ENCODE results near the gene PSMD3. TPM values are rescaled to one million over a fixed set of nuclear protein-coding genes. Genes with fewer than 3 reads are reported as not detected.
"Not testable (repeated sequence)": the region's sequence is repeated elsewhere in the genome, so short reads cannot be mapped to it uniquely, and the experiment has no call there.

The PSMD3 gene
- total and polyA plus RNA-seq, 9 of the 15 experiments (the other 6 are each of a cell fraction or from before 2014, with no cell fraction given), result 2.0 to 251 (median 135) TPM

GRCh38 chr17:40005520-40005919 is 24.9 kb downstream of the PSMD3 start (continued):
- TF ChIP-seq CHAMP1 (IDR thresholded peaks at IDR 0.05) (no peak), ZBTB1 (CRISPR knock-in tag; IDR thresholded peaks at IDR 0.05; ENCODE audit: borderline replicate concordance, low read depth) (no peak), GTF2A2 (tag; IDR thresholded peaks at IDR 0.05) (no peak), XRCC3 (IDR thresholded peaks at IDR 0.05) (no peak), ZNF124 (CRISPR knock-in tag; IDR thresholded peaks at IDR 0.05) (no peak), ZNF239 (CRISPR knock-in tag; IDR thresholded peaks at IDR 0.05) (no peak), BRD4 (IDR thresholded peaks at IDR 0.05) (no peak), GABPA (tag; conservative IDR thresholded peaks at IDR 0.05; ENCODE audit: low read depth) (no peak)

GRCh38 chr17:40010946-40011500 is 30.4 kb downstream of the PSMD3 start:
- WGBS (ENCODE audit: insufficient coverage, low coverage, missing lambda C conversion rate), result 88% methylated on average over 25 of the region's 38 CpGs
- ATAC-seq, result not testable (repeated sequence)

More at GRCh38 chr17:40010946-40011500, 30.4 kb downstream of the PSMD3 start:
- H3K36me3 ChIP-seq (ENCODE audit: control insufficient read depth, insufficient read depth, low read length); H3K9ac ChIP-seq (ENCODE audit: insufficient read depth in 1 of 2, low read depth in 2 of 2, low read length in 2 of 2); H3K4me2 ChIP-seq (ENCODE audit: insufficient read depth, low read length); H3K4me3 ChIP-seq; H3K79me2 ChIP-seq (ENCODE audit: control insufficient read depth, insufficient read depth, low read length); H3K27me3 ChIP-seq (ENCODE audit: control insufficient read depth in 2 of 2, insufficient read depth in 2 of 2, low read length in 2 of 2); DNase-seq (ENCODE audit: extremely low read depth in 1 of 4, low spot score in 3 of 4); FAIRE-seq; H4K20me1 ChIP-seq (replicated peaks; ENCODE audit: control insufficient read depth, insufficient read depth, low read length); H3K9me3 ChIP-seq (replicated peaks; ENCODE audit: control insufficient read depth, insufficient read depth, low read depth, low read length); H2AFZ ChIP-seq (ENCODE audit: low read depth, low read length); H3K9me1 ChIP-seq (ENCODE audit: control insufficient read depth, insufficient read depth, low read length); CTCF ChIA-PET (ENCODE audit: low intra/inter-chr PET ratio); BruUV-seq (replicated peaks); H3K27ac ChIP-seq (ENCODE audit: extremely low read depth, low read depth, low read length): not testable (repeated sequence)
- intact Hi-C loops (cut with micrococcal nuclease) (loop anchor here (5.0 to 10.0 kb wide), 4 partner anchors 154 to 344 kb away; partner anchors contain the start of gene CDC6), in situ Hi-C loops (cut with MboI) (loop anchor here (10.0 to 25.0 kb wide), 2 partner anchors 276 to 344 kb away; partner anchors contain the start of gene CDC6)
- H3K4me1 ChIP-seq (replicated peaks in 1 of 2; ENCODE audit: control insufficient read depth in 2 of 2, insufficient read depth in 2 of 2, low read length in 2 of 2), result peaks cover 5 to 37% of the 10 kb centered on the region in 2 experiments; a peak in 4 of 5 replicates
- POLR2A ChIA-PET, result interaction anchor here (0.6 to 4.1 kb wide), 4 partner anchors 9 to 133 kb away, joined by 3 to 13 read pairs (median 3); no protein-coding TSS in a partner anchor

All from K562 (cell line).